KG1 (cell line): ENCODE data around the gene HECTD4.

ENCODE experiments used
- DNase-seq: peaks from one replicate; lab custom pipeline; 2025; lab: John Stamatoyannopoulos, UW

Gene HECTD4

GRCh38 chr12:112176321-112177010 lies 205.8 kb downstream of the HECTD4 start:
- DNase-seq = no peak

GRCh38 chr12:112175361-112176155 lies 206.7 kb downstream of the HECTD4 start:
- DNase-seq = no peak

- DNase-seq = no peak
Measured at GRCh38 chr12:112172556-112173324, 209.5 kb downstream of the HECTD4 start.

- DNase-seq = no peak
Measured at GRCh38 chr12:112170971-112171596, 211.1 kb downstream of the HECTD4 start.

- DNase-seq = no peak
Measured at GRCh38 chr12:112170376-112170775, 211.9 kb downstream of the HECTD4 start.

- DNase-seq = no peak
Measured at GRCh38 chr12:112169966-112170365, 212.3 kb downstream of the HECTD4 start.

- no peak for DNase-seq
Measured at GRCh38 chr12:112169161-112169872, 212.9 kb downstream of the HECTD4 start.

- DNase-seq = no peak
Measured at GRCh38 chr12:112168561-112168971, 213.7 kb downstream of the HECTD4 start.

- no peak for DNase-seq
Measured at GRCh38 chr12:112167718-112168525, 214.3 kb downstream of the HECTD4 start.

- no peak for DNase-seq
Measured at GRCh38 chr12:112167031-112167461, 215.2 kb downstream of the HECTD4 start.

GRCh38 chr12:112166051-112167015 lies 215.9 kb downstream of the HECTD4 start:
- no peak for DNase-seq

- DNase-seq = no peak
Measured at GRCh38 chr12:112165624-112166023, 216.6 kb downstream of the HECTD4 start.

- no peak for DNase-seq
Measured at GRCh38 chr12:112164011-112164660, 218.1 kb downstream of the HECTD4 start.

GRCh38 chr12:112163471-112163991 lies 218.7 kb downstream of the HECTD4 start:
- no peak for DNase-seq

- no peak for DNase-seq
Measured at GRCh38 chr12:112163056-112163455, 219.2 kb downstream of the HECTD4 start.

- no peak for DNase-seq
Measured at GRCh38 chr12:112162241-112162790, 219.9 kb downstream of the HECTD4 start.

- no peak for DNase-seq
Measured at GRCh38 chr12:112161711-112162110, 220.5 kb downstream of the HECTD4 start.

GRCh38 chr12:112160611-112161010 lies 221.6 kb downstream of the HECTD4 start:
- no peak for DNase-seq
